SK-N-MC (cell line): ENCODE data around the gene HNRNPH1.

Experiments used
- EZH2 ChIP-seq: fragments of 200-600 bp; sonication (generic); IDR thresholded peaks from one replicate; pipeline ENCODE4 v1.6.1; 2017; ENCODE audit warnings: antibody characterized with exemption
- FOXP2 ChIP-seq: optimal IDR thresholded peaks from 2 replicates; pipeline ENCODE3; 2011; ENCODE audit warnings: mild to moderate bottlenecking, moderate library complexity; ENCODE audit not compliant: insufficient read depth; ENCODE audit errors: extremely low read length, control extremely low read depth
- POLR2AphosphoS5 ChIP-seq: IDR thresholded peaks from 2 replicates; pipeline ENCODE4 v1.6.1; 2012; ENCODE audit warnings: mild to moderate bottlenecking, low read depth, low read length, borderline replicate concordance

GRCh38 chr5:179616002-179616594 is 7.4 kb downstream of the HNRNPH1 start:
- TF ChIP-seq EZH2 (no peak), FOXP2 (no peak), POLR2AphosphoS5 (no peak)
